ENCODE measurements around the gene SELENON. TPM values are rescaled to one million over a fixed set of nuclear protein-coding genes. Genes with fewer than 3 reads are reported as not detected.

Gene SELENON
- total RNA-seq, 4 donors from 2014 or later = 19.7 to 34.5 (median 24.5) TPM

GRCh38 chr1:25766721-25767436 lies 33.1 kb upstream of the SELENON start:
- intact Hi-C loops (cut with DNase I) = no loop called here
- Histone ChIP-seq H3K27ac (peak overlapping the region; percentile 30 to 67 (median 49)), H3K9me3 (no peaks in the 10 kb centered on the region), H3K4me1 (peaks cover 0 to 48% (median 21%) of the 10 kb centered on the region in 3 donors), H3K27me3 (no peaks in the 10 kb centered on the region), H3K36me3 (peaks cover 0 to 11% (median 0%) of the 10 kb centered on the region in 3 donors), H3K4me3 (no peak overlapping the region)
- WGBS, 2 donors = 48 to 60% methylated on average over 4 to 9 of the region's 13 CpGs
- no peak for TF ChIP-seq POLR2A (IDR thresholded peaks at IDR 0.05)
- TF ChIP-seq CTCF (IDR thresholded peaks at IDR 0.05) = no peak
- DNase-seq = no peak

GRCh38 chr1:25767437-25767770 lies 32.6 kb upstream of the SELENON start:
- TF ChIP-seq POLR2A (IDR thresholded peaks at IDR 0.05) = no peak
- no peak for TF ChIP-seq CTCF (IDR thresholded peaks at IDR 0.05)
- Histone ChIP-seq H3K27ac (no peak overlapping the region), H3K4me1 (peaks cover 0 to 51% (median 21%) of the 10 kb centered on the region in 3 donors), H3K4me3 (no peak overlapping the region), H3K27me3 (no peaks in the 10 kb centered on the region), H3K36me3 (peaks cover 0 to 17% (median 0%) of the 10 kb centered on the region in 3 donors), H3K9me3 (no peaks in the 10 kb centered on the region)
- no peak for DNase-seq
- intact Hi-C loops (cut with DNase I) = no loop called here

DNA sequence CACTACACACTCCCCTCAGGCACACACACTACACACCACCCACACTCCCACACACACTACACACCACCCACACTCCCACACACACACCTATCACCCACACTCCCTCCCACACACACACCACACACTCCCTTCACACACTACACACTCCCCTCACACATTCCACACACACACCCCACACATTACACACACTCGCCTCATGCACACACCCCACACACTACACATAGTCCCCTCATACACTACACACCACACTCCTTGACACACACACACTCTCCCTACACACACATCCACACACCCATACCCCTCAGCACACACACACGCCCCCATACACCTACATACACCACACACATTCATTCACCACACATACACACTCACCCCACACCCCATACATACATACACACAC lies 31.0 kb upstream of the SELENON start:
- DNase-seq = no peak
- 88 to 91% methylated on average over 2 of the region's 2 CpGs for WGBS, 2 donors
- TF ChIP-seq CTCF (IDR thresholded peaks at IDR 0.05) = no peak
- TF ChIP-seq POLR2A (IDR thresholded peaks at IDR 0.05) = no peak
- Histone ChIP-seq H3K27ac (no peak overlapping the region), H3K4me1 (peaks cover 0 to 60% (median 25%) of the 10 kb centered on the region in 3 donors), H3K27me3 (no peaks in the 10 kb centered on the region), H3K9me3 (no peaks in the 10 kb centered on the region), H3K36me3 (peaks cover 0 to 18% (median 0%) of the 10 kb centered on the region in 3 donors), H3K4me3 (no peak overlapping the region)
- intact Hi-C loops (cut with DNase I) = no loop called here

- H3K27me3 ChIP-seq = no peaks in the 10 kb centered on the region
- H3K4me3 ChIP-seq = no peak overlapping the region
- peak overlapping the region in 2 of 4 donors; percentile 52 to 58 for H3K27ac ChIP-seq
- TF ChIP-seq POLR2A (IDR thresholded peaks at IDR 0.05) (no peak), CTCF (IDR thresholded peaks at IDR 0.05) (no peak)
- H3K4me1 ChIP-seq = peaks cover 0 to 68% (median 25%) of the 10 kb centered on the region in 3 donors
- DNase-seq = no peak
- intact Hi-C loops (cut with DNase I) = no loop called here
- peaks cover 0 to 16% (median 0%) of the 10 kb centered on the region in 3 donors for H3K36me3 ChIP-seq
- no peaks in the 10 kb centered on the region for H3K9me3 ChIP-seq
- WGBS, 2 donors = 54 to 89% methylated on average over 4 to 21 of the region's 27 CpGs
These were observed 30.2 kb upstream of the SELENON start for GRCh38 chr1:25769625-25770383.
